Heart right ventricle (tissue), 16 donors: ENCODE measurements around the gene GXYLT2. TPM values are rescaled to one million over a fixed set of nuclear protein-coding genes. Genes with fewer than 3 reads are reported as not detected.

Experiments used
- ATAC-seq, 8 donors: fragments of 200-7000 bp; cut with Tn5 transposase; one replicate each; pipeline ENCODE4 v1.9.1; 2020; ENCODE audit warnings: mild to moderate bottlenecking in 8 of 8, moderate library complexity in 8 of 8, moderate number of reproducible peaks in 1 of 8
- DNase-seq, 2 donors: peaks; one replicate each; pipeline ENCODE4 v3.0.0-alpha.2; 2020
- H3K27ac ChIP-seq, 10 donors: fragments of 200-600 bp; sonication (generic) in 2 of 10; one replicate each; pipeline versions ENCODE4 v1.5.0 to v1.8.0; 2020 to 2022; ENCODE audit warnings: mild to moderate bottlenecking in 3 of 10
- H3K27me3 ChIP-seq, 7 donors: fragments of 200-600 bp; one replicate each; pipeline ENCODE4 v1.8.0; 2021 to 2022; ENCODE audit warnings: mild to moderate bottlenecking in 2 of 7
- H3K36me3 ChIP-seq, 9 donors: fragments of 200-600 bp; sonication (generic) in 1 of 9; one replicate each; pipeline versions ENCODE4 v1.5.0 to v1.8.0; 2020 to 2022; ENCODE audit warnings: mild to moderate bottlenecking in 2 of 9
- H3K4me1 ChIP-seq, 9 donors: fragments of 200-600 bp; sonication (generic) in 1 of 9; one replicate each; pipeline versions ENCODE4 v1.5.0 to v1.8.0; 2020 to 2022; ENCODE audit warnings: mild to moderate bottlenecking in 4 of 9
- H3K4me3 ChIP-seq, 10 donors: fragments of 200-600 bp; sonication (generic) in 2 of 10; one replicate each; pipeline versions ENCODE4 v1.5.0 to v1.8.0; 2020 to 2022; ENCODE audit warnings: mild to moderate bottlenecking in 7 of 10, moderate library complexity in 2 of 10
- H3K9me3 ChIP-seq, 11 donors: fragments of 200-600 bp in 10 of 11; sonication (generic) in 2 of 11; one replicate each; pipeline versions ENCODE4 v1.5.0 to v1.8.0; 2013 to 2022; ENCODE audit warnings: mild to moderate bottlenecking in 2 of 11, control low read depth in 1 of 11, moderate library complexity in 1 of 11
- WGBS, 2 donors: extraction: QIAGEN DNeasy Blood & Tissue Kit; methylation state at CpG; one replicate each; pipeline ENCODE4 v1.1.7; 2013; ENCODE audit warnings: inconsistent platforms in 1 of 2; 5-methylcytosine and 5-hydroxymethylcytosine counted together
- intact Hi-C, 10 donors: fragments of 100-400 bp; cut with DNase I; formaldehyde crosslinking; loops; one replicate each; pipeline versions ENCODE4 v1.11.1 to v1.14.2; 2022
- polyA plus RNA-seq, 2 donors: library from polyadenylated mRNA; stranded (reverse); fragments of 200-250 nt; gene quantifications; one replicate each; pipeline ENCODE4 v1.2.3, GENCODE V29; 2013
- total RNA-seq, 10 donors: library from RNA; stranded (reverse); fragmentation: NEBNext Ultra II Directional in 3 of 10; extraction: Animal tissue kit (Norgen Biotek cat#: 25700) in 3 of 10; gene quantifications; one replicate each; pipeline versions ENCODE4 v1.2.1 to v1.2.4, GENCODE V29; 2021 to 2023
- TF ChIP-seq, protein P1 (sequence below), 9 donors: fragments of 200-600 bp; sonication (generic) in 2 of 9; IDR thresholded peaks; one replicate each; pipeline versions ENCODE4 v1.5.0 to v1.8.0; 2021 to 2022; ENCODE audit warnings: antibody characterized with exemption in 9 of 9, mild to moderate bottlenecking in 5 of 9, moderate library complexity in 1 of 9
- donor health status: Arrhythmogenic right ventricular cardiomyopathy.
- donor health status: ischemic (EF 13 %, LVEDD 7.1; RV severe dilation, severe dysfunction).
- donor health status: healthy with polysubstance abuse.
- donor health status: DM: no; HTN: yes; CAD: no.
- donor health status: DM: no; HTN: no; CAD: no.
- donor health status: ischemic (EF 25% LVEDD 6.9; RV normal size, moderate dysfunction).
- donor health status: ischemic (EF 25% LVEDD 5.7; RV mildly dilated, moderate dysfunction).
- donor health status: healthy.
- donor health status: DM: yes; HTN: yes; CAD: no.
- donor health status: Ischemic cardiomyopathy.
- donor health status: ischemic (EF 35%, LVEDD 5.7; RV mildly dilated, moderate dysfunction).
- donor health status: nonischemic (EF 11% LVEDD 7.7; RV severe dilation, severe dysfunction).
- donor health status: DM: yes; HTN: yes; CAD: no.
- donor health status: PGD.
- donor health status: ischemic (EF 29% LVEDD 5.4; RV normal size, mild dysfunction).
- donor health status: nonischemic (EF 23%, LVEDD 6.1; RV moderate dilation, normal function).

GXYLT2 gene
- total and polyA plus RNA-seq, 12 donors, result 1.5 to 26.7 (median 13.9) TPM

DNA sequence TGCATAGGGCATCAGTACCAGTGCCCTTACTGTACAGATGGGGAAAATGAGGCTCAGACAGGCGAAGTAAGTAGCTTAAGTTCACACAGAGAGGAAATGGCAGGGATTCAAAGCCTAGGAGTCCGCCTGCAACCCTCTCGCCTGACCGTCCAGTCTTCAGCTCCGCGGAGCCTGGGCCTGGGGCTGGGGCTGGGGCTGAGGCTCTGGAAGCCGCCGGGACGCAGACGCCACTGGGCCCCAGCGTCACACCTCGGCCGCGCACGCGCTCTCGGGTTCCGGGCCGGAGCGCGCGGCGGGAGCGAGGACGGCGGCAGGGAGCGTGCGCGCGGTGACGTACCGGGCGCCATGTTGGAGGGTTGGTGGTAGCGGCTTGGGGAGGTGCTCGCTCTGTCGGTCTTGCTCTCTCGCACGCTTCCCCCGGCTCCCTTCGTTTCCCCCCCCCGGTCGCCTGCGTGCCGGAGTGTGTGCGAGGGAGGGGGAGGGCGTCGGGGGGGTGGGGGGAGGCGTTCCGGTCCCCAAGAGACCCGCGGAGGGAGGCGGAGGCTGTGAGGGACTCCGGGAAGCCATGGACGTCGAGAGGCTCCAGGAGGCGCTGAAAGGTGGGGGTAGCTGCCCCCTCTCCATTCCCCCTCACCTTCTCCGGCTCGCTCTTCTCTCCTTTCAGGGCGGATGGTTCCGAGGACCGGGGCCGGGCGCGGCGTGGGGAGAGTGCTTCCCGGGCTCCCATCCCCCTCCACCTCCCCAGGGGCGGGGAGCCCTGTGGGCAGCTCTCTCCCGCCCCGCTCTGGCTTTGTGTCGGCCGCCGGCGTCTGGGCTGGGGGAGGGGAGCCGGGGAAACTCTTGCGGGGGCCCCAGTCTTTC, 108.9 kb downstream of the GXYLT2 start, which contains the start of gene PPP4R2:
Gene PPP4R2, plus strand, starts transcription at position 339 of the 861 bp plus-strand sequence. Its CDS starts 227 bp downstream, at position 566.
- Histone ChIP-seq H3K9me3 (no peaks in the 10 kb centered on the region), H3K36me3 (peaks cover 0 to 37% (median 0%) of the 10 kb centered on the region in 9 donors), H3K4me3 (peak within 1 kb of the TSS; percentile 85 to 97 (median 92)), H3K27me3 (no peaks in the 10 kb centered on the region), H3K27ac (peak within 1 kb of the TSS; percentile 96 to 99 (median 98)), H3K4me1 (peaks cover 0 to 48% (median 41%) of the 10 kb centered on the region in 9 donors)
- ATAC-seq, result peak; percentile 96 to 98 (median 97)
- 1% methylated on average over 49 to 75 of the region's 75 CpGs for WGBS, 2 donors
- intact Hi-C loops, result loop anchor here in 7 of 10 donors (2.0 to 10.0 kb wide), 10 partner anchors 34 to 152 kb away; partner anchors contain the start of gene SHQ1 (in 2 of the 7)
- TF ChIP-seq, protein P1, sequence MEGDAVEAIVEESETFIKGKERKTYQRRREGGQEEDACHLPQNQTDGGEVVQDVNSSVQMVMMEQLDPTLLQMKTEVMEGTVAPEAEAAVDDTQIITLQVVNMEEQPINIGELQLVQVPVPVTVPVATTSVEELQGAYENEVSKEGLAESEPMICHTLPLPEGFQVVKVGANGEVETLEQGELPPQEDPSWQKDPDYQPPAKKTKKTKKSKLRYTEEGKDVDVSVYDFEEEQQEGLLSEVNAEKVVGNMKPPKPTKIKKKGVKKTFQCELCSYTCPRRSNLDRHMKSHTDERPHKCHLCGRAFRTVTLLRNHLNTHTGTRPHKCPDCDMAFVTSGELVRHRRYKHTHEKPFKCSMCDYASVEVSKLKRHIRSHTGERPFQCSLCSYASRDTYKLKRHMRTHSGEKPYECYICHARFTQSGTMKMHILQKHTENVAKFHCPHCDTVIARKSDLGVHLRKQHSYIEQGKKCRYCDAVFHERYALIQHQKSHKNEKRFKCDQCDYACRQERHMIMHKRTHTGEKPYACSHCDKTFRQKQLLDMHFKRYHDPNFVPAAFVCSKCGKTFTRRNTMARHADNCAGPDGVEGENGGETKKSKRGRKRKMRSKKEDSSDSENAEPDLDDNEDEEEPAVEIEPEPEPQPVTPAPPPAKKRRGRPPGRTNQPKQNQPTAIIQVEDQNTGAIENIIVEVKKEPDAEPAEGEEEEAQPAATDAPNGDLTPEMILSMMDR (IDR thresholded peaks at IDR 0.05), result peak in 2 of 9 donors; percentile 11 to 32
- DNase-seq, result peak; percentile 88 to 91

DNA sequence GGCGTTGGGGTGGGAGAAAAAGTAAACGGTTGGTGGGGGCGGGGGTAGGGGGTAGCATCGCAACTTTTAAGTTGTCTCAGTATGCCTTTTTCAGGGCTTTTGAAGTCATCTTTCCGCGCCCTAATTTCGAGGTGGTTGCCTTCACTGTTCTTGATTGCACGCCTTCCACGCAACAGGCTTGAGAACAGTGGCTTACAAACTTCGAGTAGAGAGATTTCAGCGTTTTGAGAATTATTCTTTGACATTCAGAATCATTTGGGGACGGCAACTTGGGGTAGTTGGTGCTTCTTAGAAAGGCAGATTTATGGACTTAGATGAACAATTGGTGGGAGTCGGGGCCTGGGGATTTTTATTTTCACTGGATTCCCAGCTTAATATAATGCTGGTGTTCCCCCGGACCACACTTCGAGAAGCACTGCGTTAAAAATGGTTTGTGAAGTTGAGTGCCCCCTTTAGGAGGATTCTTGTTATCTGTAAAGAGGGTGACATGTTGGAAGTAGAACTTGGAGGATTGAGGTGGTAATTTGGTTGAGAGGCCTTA, 109.6 kb downstream of the GXYLT2 start:
- DNase-seq (peak in 1 of 2 donors; percentile 49), ATAC-seq (peak in 5 of 8 donors; percentile 24 to 70 (median 63))
- H3K4me3 ChIP-seq, result peak overlapping the region; percentile 85 to 97 (median 92)
- H3K27me3 ChIP-seq, result no peaks in the 10 kb centered on the region
- TF ChIP-seq, protein P1 (IDR thresholded peaks at IDR 0.05), result peak; percentile 3 to 62 (median 46)
- H3K4me1 ChIP-seq, result peaks cover 0 to 56% (median 48%) of the 10 kb centered on the region in 9 donors
- H3K27ac ChIP-seq, result peak overlapping the region; percentile 96 to 99 (median 98)
- intact Hi-C loops, result loop anchor here in 7 of 10 donors (2.0 to 10.0 kb wide), 10 partner anchors 35 to 153 kb away; partner anchors contain the start of gene SHQ1 (in 2 of the 7)
- H3K9me3 ChIP-seq, result no peaks in the 10 kb centered on the region
- 1 to 2% methylated on average over 16 of the region's 16 CpGs for WGBS, 2 donors
- peaks cover 0 to 43% (median 0%) of the 10 kb centered on the region in 9 donors for H3K36me3 ChIP-seq

DNA sequence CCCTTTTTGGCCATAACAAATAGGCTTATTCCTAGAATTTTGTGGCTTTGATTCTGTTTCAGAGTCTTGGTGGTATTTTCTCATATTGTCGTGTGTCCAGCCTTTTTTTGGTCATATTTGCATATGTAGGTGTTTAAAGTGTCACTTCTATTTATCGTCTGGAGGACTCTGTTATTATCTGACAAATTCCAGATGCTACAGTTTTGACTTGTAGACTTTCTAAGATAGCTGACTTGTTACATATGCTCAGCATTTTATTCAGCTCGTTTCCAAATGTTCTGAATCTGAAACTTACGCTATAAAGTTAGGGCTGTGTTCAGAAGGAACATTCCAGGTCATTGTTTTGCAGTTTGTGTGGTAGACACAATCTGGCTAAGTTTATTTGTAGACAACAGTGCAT, 110.6 kb downstream of the GXYLT2 start:
- ATAC-seq, result no peak
- peak overlapping the region in 8 of 10 donors; percentile 21 to 99 (median 98) for H3K27ac ChIP-seq

More for the DNA sequence above, 110.6 kb downstream of the GXYLT2 start:
- H3K27me3 ChIP-seq, result no peaks in the 10 kb centered on the region
- DNase-seq, result no peak
- peaks cover 0 to 52% (median 0%) of the 10 kb centered on the region in 9 donors for H3K36me3 ChIP-seq
- TF ChIP-seq, protein P1 (IDR thresholded peaks at IDR 0.05), result no peak
- peak overlapping the region; percentile 12 to 97 (median 92) for H3K4me3 ChIP-seq
- 9 to 18% methylated on average over 4 of the region's 4 CpGs for WGBS, 2 donors
- no peaks in the 10 kb centered on the region for H3K9me3 ChIP-seq
- intact Hi-C loops, result loop anchor here in 7 of 10 donors (2.0 to 10.0 kb wide), 10 partner anchors 36 to 154 kb away; partner anchors contain the start of gene SHQ1 (in 2 of the 7)
- H3K4me1 ChIP-seq, result peaks cover 0 to 66% (median 57%) of the 10 kb centered on the region in 9 donors
